GM23248 (cell line): Measurements from ENCODE around the gene ACTR3C.

Experiments used
- EZH2 ChIP-seq: fragments of 200-600 bp; sonication (generic); IDR thresholded peaks from 2 replicates; pipeline ENCODE4 v1.6.1; 2018; ENCODE audit warnings: antibody characterized with exemption, mild to moderate bottlenecking; ENCODE audit not compliant: insufficient read depth, poor library complexity, severe bottlenecking
- EZH2phosphoT487 ChIP-seq: fragments of 200-600 bp; sonication (generic); IDR thresholded peaks from 2 replicates; pipeline ENCODE4 v1.6.1; 2018; ENCODE audit warnings: antibody characterized with exemption, moderate library complexity, mild to moderate bottlenecking, low read depth; ENCODE audit not compliant: insufficient read depth

DNA sequence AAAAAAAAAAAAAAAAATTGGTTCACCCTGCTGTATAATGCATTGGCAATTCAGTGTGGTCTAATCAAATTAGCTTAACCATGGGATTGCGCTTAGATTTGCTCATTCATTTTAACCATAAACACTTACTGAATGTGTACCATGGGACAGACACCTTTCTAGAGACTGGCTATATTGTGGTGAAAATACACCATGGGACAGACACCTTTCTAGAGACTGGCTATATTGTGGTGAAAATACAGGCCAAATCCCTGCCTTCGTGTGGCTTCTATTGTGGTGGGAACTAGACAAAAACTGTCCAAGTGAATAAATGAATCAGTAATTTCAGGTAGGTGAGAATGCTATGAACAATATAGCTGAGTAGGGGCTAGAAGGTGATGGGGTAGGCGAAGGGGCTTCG is 35.1 kb upstream of the ACTR3C start:
- TF ChIP-seq EZH2phosphoT487 (no peak), EZH2 (no peak)
